HepG2 (cell line): Measurements from ENCODE around the gene FGFR3. TPM values are rescaled to one million over a fixed set of nuclear protein-coding genes. Genes with fewer than 3 reads are reported as not detected.

Experiments used
- CENPT ChIP-seq: sonication (generic); formaldehyde crosslinking; IDR thresholded peaks from 2 replicates; pipeline ENCODE4 v1.8.0; 2022; ENCODE audit warnings: low read depth, mild to moderate bottlenecking, moderate library complexity, missing genetic modification reagents
- ERF ChIP-seq: IDR thresholded peaks from 2 replicates; pipeline ENCODE4 v1.6.1; 2018; ENCODE audit warnings: missing biosample characterization, missing genetic modification reagents
- MLXIP ChIP-seq: sonication (generic); formaldehyde crosslinking; IDR thresholded peaks from 2 replicates; pipeline ENCODE4 v1.9.0; 2021; ENCODE audit warnings: missing genetic modification reagents, borderline replicate concordance
- NFE2L1 ChIP-seq: sonication (generic); formaldehyde crosslinking; IDR thresholded peaks from 2 replicates; pipeline ENCODE4 v1.4.0; 2020; ENCODE audit warnings: missing genetic modification reagents, mild to moderate bottlenecking, borderline replicate concordance
- U2AF1 ChIP-seq: fragments of 200-400 bp; formaldehyde crosslinking; optimal IDR thresholded peaks from 2 replicates; pipeline ENCODE3; 2017; ENCODE audit warnings: mild to moderate bottlenecking, low read depth, low read length
- ZNF160 ChIP-seq: sonication (generic); formaldehyde crosslinking; IDR thresholded peaks from 2 replicates; pipeline ENCODE4 v1.8.0; 2022; ENCODE audit warnings: mild to moderate bottlenecking, inconsistent platforms, missing genetic modification reagents
- ZNF343 ChIP-seq: sonication (generic); formaldehyde crosslinking; IDR thresholded peaks from 2 replicates; pipeline ENCODE4 v1.4.0; 2020; ENCODE audit warnings: mild to moderate bottlenecking, missing genetic modification reagents
- polyA plus RNA-seq, 8 experiments: library from polyadenylated mRNA; depleted of rRNA in 3 of 8; stranded (reverse) in 7 of 8; unstranded in 1 of 8; fragments of >200 nt; fragmentation: Illumina TruSeq in 4 of 8; extraction: Trizol in 4 of 8; gene quantifications; 2 replicates each; pipeline versions ENCODE4 v1.2.1 to v1.2.3, GENCODE V29; 2011 to 2016; ENCODE audit warnings: low read depth in 4 of 8, missing spikeins in 1 of 8, mixed read lengths in 1 of 8; ENCODE audit not compliant: insufficient read depth in 1 of 8
- total RNA-seq, 5 experiments: library from RNA; depleted of rRNA; stranded (reverse); fragments of >200 nt; fragmentation: Illumina TruSeq; extraction: Trizol; gene quantifications; 2 replicates each; pipeline ENCODE4 v1.2.3, GENCODE V29; 2016; ENCODE audit warnings: low read depth in 1 of 5
- TF ChIP-seq, protein P1 (sequence below): sonication (generic); formaldehyde crosslinking; IDR thresholded peaks from 2 replicates; pipeline ENCODE4 v1.5.0; 2020; ENCODE audit warnings: missing genetic modification reagents
- TF ChIP-seq, protein P2 (sequence below): sonication (generic); formaldehyde crosslinking; IDR thresholded peaks from 2 replicates; pipeline ENCODE4 v1.4.0; 2020; ENCODE audit warnings: mild to moderate bottlenecking, missing genetic modification reagents

The FGFR3 gene
- total and polyA plus RNA-seq, 2 of the 13 experiments (the other 11 are each of a cell fraction or from before 2014, with no cell fraction given), result 103 to 109 TPM

DNA sequence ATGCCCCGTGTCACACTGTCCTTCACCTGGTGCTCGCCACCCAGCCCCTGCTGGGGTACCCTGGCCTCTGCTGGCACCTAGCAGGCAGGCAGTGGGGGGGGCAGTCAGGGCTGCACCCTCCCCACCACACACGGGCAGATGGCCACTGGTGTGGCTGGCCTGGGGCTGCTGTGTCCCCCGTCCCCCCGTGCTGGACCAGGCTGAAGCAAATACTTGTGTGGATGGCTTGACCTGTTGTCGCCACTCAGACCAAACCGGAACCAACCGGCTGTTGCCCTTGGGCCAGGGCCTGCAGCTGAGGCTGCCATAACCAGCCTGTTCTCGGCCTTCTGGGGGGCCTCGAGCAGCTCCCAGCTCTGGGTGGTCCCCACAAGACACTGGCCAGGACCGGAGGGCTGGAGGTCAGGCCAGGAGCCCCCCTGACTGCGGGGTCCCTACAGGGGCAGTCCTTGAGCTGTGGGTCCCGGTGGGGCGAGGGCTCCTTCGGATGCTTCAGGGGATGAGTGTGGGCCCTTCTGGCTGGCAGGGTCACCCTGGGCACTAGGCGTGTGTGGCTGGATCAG, 4.3 kb downstream of the FGFR3 start (continued):
- TF ChIP-seq CENPT (no peak), ZNF343 (CRISPR knock-in tag) (no peak), U2AF1 (peak; percentile 14), ZNF160 (CRISPR knock-in tag) (no peak), MLXIP (CRISPR knock-in tag) (no peak), NFE2L1 (CRISPR knock-in tag) (no peak), ERF (CRISPR knock-in tag) (no peak)
- TF ChIP-seq, protein P1, sequence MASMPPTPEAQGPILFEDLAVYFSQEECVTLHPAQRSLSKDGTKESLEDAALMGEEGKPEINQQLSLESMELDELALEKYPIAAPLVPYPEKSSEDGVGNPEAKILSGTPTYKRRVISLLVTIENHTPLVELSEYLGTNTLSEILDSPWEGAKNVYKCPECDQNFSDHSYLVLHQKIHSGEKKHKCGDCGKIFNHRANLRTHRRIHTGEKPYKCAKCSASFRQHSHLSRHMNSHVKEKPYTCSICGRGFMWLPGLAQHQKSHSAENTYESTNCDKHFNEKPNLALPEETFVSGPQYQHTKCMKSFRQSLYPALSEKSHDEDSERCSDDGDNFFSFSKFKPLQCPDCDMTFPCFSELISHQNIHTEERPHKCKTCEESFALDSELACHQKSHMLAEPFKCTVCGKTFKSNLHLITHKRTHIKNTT (CRISPR knock-in tag), result no peak
- TF ChIP-seq, protein P2, sequence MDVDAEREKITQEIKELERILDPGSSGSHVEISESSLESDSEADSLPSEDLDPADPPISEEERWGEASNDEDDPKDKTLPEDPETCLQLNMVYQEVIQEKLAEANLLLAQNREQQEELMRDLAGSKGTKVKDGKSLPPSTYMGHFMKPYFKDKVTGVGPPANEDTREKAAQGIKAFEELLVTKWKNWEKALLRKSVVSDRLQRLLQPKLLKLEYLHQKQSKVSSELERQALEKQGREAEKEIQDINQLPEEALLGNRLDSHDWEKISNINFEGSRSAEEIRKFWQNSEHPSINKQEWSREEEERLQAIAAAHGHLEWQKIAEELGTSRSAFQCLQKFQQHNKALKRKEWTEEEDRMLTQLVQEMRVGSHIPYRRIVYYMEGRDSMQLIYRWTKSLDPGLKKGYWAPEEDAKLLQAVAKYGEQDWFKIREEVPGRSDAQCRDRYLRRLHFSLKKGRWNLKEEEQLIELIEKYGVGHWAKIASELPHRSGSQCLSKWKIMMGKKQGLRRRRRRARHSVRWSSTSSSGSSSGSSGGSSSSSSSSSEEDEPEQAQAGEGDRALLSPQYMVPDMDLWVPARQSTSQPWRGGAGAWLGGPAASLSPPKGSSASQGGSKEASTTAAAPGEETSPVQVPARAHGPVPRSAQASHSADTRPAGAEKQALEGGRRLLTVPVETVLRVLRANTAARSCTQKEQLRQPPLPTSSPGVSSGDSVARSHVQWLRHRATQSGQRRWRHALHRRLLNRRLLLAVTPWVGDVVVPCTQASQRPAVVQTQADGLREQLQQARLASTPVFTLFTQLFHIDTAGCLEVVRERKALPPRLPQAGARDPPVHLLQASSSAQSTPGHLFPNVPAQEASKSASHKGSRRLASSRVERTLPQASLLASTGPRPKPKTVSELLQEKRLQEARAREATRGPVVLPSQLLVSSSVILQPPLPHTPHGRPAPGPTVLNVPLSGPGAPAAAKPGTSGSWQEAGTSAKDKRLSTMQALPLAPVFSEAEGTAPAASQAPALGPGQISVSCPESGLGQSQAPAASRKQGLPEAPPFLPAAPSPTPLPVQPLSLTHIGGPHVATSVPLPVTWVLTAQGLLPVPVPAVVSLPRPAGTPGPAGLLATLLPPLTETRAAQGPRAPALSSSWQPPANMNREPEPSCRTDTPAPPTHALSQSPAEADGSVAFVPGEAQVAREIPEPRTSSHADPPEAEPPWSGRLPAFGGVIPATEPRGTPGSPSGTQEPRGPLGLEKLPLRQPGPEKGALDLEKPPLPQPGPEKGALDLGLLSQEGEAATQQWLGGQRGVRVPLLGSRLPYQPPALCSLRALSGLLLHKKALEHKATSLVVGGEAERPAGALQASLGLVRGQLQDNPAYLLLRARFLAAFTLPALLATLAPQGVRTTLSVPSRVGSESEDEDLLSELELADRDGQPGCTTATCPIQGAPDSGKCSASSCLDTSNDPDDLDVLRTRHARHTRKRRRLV (CRISPR knock-in tag), result no peak
- TF ChIP-seq, all 625 proteins: peak for 26
